Right cardiac atrium (tissue), 5 donors: Measurements from ENCODE around the gene CCDC33. TPM values are rescaled to one million over a fixed set of nuclear protein-coding genes. Genes with fewer than 3 reads are reported as not detected.

Experiments used
- ATAC-seq, 2 donors: fragments of 200-7000 bp; cut with Tn5 transposase; one replicate each; pipeline versions ENCODE4 v1.8.0 to v1.9.1; 2020; ENCODE audit warnings: moderate library complexity in 2 of 2, mild to moderate bottlenecking in 1 of 2
- DNase-seq, 3 donors: peaks; one replicate each; pipeline ENCODE4 v3.0.0-alpha.2; 2020
- H3K27ac ChIP-seq: one replicate; pipeline ENCODE4 v1.5.1; 2013; ENCODE audit warnings: mild to moderate bottlenecking, low read length, control low read depth, moderate library complexity
- H3K27me3 ChIP-seq: one replicate; pipeline ENCODE4 v1.6.1; 2013; ENCODE audit not compliant: control insufficient read depth, insufficient read depth
- H3K4me1 ChIP-seq: one replicate; pipeline ENCODE4 v1.6.1; 2013; ENCODE audit warnings: low read length; ENCODE audit not compliant: control insufficient read depth, insufficient read depth
- H3K4me3 ChIP-seq: one replicate; pipeline ENCODE4 v1.5.1; 2013; ENCODE audit warnings: low read length, control low read depth
- H3K9me3 ChIP-seq: one replicate; pipeline ENCODE4 v1.6.1; 2013; ENCODE audit warnings: low read length; ENCODE audit not compliant: control insufficient read depth
- WGBS: extraction: QIAGEN DNeasy Blood & Tissue Kit; methylation state at CpG from one replicate; pipeline ENCODE4 v1.1.7; 2013; 5-methylcytosine and 5-hydroxymethylcytosine counted together
- intact Hi-C, 4 donors: fragments of 100-400 bp; cut with DNase I; formaldehyde crosslinking; loops; one replicate each; pipeline versions ENCODE4 v1.11.0 to v1.14.0; 2022 to 2023
- polyA plus RNA-seq: library from polyadenylated mRNA; stranded (reverse); fragments of 200-250 nt; gene quantifications from one replicate; pipeline ENCODE4 v1.2.3, GENCODE V29; 2013
- total RNA-seq, 4 donors: library from RNA; stranded (reverse); fragmentation: NEBNext Ultra II Directional; extraction: Animal tissue kit (Norgen Biotek cat#: 25700); gene quantifications; one replicate each; pipeline ENCODE4 v1.2.1, GENCODE V29; 2021
- donor health status: healthy with polysubstance abuse.
- donor health status: DM: no; HTN: yes; CAD: no.
- donor health status: DM: no; HTN: no; CAD: no.
- donor health status: DM: no; HTN: yes; CAD: no; lungs with severe emphysema.
- donor health status: DM: yes; HTN: yes; CAD: no.

The CCDC33 gene
- total and polyA plus RNA-seq, 5 donors: 0.07 TPM; not detected in 4

GRCh38 chr15:74317820-74318375, 81.8 kb downstream of the CCDC33 start:
- no peaks in the 10 kb centered on the region for H3K27me3 ChIP-seq
- ATAC-seq (peak; percentile 77 to 81), DNase-seq (peak; percentile 92 to 95 (median 95))
- H3K4me3 ChIP-seq: no peak overlapping the region
- H3K27ac ChIP-seq: peak overlapping the region; percentile 82
- no peaks in the 10 kb centered on the region for H3K9me3 ChIP-seq
- H3K4me1 ChIP-seq: peaks cover 7% of the 10 kb centered on the region
- intact Hi-C loops: loop anchor here in 1 of 4 donors (10.0 kb wide), 1 partner anchor 353 kb away; no protein-coding TSS in a partner anchor
- WGBS: 34% methylated on average over 8 of the region's 8 CpGs

GRCh38 chr15:74318376-74319137, 82.4 kb downstream of the CCDC33 start:
- ATAC-seq (peak; percentile 2 to 57), DNase-seq (peak; percentile 61 to 75 (median 75))
- Histone ChIP-seq H3K4me3 (no peak overlapping the region), H3K27me3 (no peaks in the 10 kb centered on the region), H3K27ac (no peak overlapping the region), H3K4me1 (peaks cover 7% of the 10 kb centered on the region), H3K9me3 (no peaks in the 10 kb centered on the region)
- 81% methylated on average over 6 of the region's 6 CpGs for WGBS
- intact Hi-C loops: loop anchor here in 1 of 4 donors (10.0 kb wide), 1 partner anchor 354 kb away; no protein-coding TSS in a partner anchor

GRCh38 chr15:74319138-74319460, 83.0 kb downstream of the CCDC33 start:
- 84% methylated on average over 5 of the region's 5 CpGs for WGBS
- intact Hi-C loops: loop anchor here in 1 of 4 donors (10.0 kb wide), 1 partner anchor 354 kb away; no protein-coding TSS in a partner anchor
- Histone ChIP-seq H3K4me3 (no peak overlapping the region), H3K27ac (no peak overlapping the region), H3K4me1 (peaks cover 7% of the 10 kb centered on the region), H3K27me3 (no peaks in the 10 kb centered on the region), H3K9me3 (no peaks in the 10 kb centered on the region)
- DNase-seq (peak in 1 of 3 donors; percentile 33), ATAC-seq (no peak)

DNA sequence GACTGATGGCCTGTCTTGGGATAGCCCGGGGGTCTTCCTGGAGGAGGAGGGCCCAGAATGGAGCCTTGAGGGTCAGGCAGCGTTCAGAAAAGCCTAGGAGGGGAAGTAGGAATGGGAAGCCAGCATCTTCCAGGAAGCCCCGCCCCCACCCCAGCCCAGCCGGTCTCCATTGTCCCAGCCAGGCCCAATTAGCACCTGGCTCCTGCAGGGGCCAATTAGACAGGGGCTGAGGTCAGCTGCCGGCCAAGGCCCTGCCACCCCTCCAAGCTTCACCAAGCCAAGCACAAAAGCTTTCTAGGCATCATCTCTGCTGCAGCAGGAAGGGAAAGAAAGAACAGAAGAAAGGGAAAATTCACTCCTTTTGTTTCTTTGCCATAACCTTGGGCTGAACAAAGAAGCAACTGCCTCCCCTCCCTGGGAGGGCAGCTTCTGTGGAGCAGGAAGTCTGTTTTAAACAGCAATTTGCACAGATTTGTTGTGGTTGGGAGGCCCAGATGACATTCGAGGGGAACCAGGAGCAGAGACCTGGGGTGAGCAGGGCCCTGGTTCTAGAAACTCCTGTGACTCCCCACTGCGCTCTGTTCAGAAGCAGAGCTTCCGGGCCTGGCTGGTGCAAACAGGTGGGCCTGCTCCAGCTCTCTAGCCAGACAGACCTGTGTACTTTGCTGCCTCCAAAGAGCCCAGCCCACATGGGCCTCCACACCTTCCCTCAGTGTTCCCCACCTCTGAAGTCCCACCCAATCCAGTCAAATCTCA, 83.6 kb downstream of the CCDC33 start:
- no peak for ATAC-seq

DNA sequence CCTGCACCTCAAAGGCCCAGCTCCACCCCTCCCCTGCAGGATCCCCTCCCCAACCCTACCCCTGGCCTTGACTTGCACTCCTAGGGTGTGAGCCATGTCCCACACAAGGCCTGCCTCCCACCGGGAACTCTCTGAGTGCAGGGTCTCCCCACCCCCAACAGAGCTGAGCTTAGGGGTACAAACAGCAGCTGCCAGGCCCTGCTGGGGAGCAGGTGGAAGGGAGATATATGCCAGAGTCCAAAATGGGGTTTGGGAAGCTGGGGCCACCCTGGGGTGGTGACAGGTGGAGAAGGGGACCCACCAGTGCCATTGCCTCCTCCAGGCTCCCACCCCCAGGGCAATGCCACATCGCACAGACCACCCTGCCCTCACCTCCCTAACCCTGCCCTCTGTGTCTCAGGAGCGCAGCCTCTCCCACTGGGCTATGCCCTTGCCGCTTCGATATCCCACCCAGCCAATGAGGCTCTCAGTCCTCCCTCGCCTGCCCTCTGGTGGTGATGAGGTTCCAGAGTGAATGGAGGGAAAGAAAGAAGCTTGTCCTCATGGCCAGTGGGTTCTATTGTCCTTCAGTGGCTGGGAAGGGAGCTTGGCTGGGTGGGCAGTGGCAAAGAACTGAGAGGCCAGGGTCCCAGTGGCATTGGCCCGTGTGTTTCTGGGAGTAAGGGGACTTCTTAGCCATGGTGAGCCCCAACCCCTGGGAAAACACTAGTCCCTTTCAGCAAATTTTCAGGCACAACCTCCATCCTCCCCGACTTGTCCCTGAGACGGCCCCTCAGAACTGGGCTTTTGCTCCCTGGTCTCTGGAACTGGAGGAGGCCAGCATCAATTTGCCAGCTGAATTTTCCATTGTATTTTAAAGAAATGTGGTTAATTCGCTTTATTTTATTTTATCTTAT, 84.5 kb downstream of the CCDC33 start:
- 72% methylated on average over 10 of the region's 10 CpGs for WGBS
- no peaks in the 10 kb centered on the region for H3K9me3 ChIP-seq
- peaks cover 4% of the 10 kb centered on the region for H3K4me1 ChIP-seq
- intact Hi-C loops: loop anchor here in 3 of 4 donors (5.0 to 10.0 kb wide), 5 partner anchors 193 to 348 kb away; no protein-coding TSS in a partner anchor
- DNase-seq: peak; percentile 57 to 85 (median 76)
- H3K27me3 ChIP-seq: no peaks in the 10 kb centered on the region
- H3K27ac ChIP-seq: no peak overlapping the region
- H3K4me3 ChIP-seq: no peak overlapping the region
- peak in 1 of 2 donors; percentile 5 for ATAC-seq

More for the DNA sequence above, 83.6 kb downstream of the CCDC33 start:
- Histone ChIP-seq H3K4me3 (no peak overlapping the region), H3K9me3 (no peaks in the 10 kb centered on the region), H3K4me1 (peaks cover 7% of the 10 kb centered on the region), H3K27ac (no peak overlapping the region), H3K27me3 (no peaks in the 10 kb centered on the region)
- peak in 2 of 3 donors; percentile 26 to 76 for DNase-seq
- WGBS: 52% methylated on average over 8 of the region's 8 CpGs
- intact Hi-C loops: loop anchor here in 3 of 4 donors (5.0 to 10.0 kb wide), 6 partner anchors 192 to 355 kb away; no protein-coding TSS in a partner anchor

- Histone ChIP-seq H3K9me3 (no peaks in the 10 kb centered on the region), H3K27ac (no peak overlapping the region), H3K4me1 (peaks cover 4% of the 10 kb centered on the region), H3K4me3 (no peak overlapping the region), H3K27me3 (no peaks in the 10 kb centered on the region)
- intact Hi-C loops: loop anchor here in 3 of 4 donors (5.0 to 10.0 kb wide), 5 partner anchors 195 to 350 kb away; no protein-coding TSS in a partner anchor
- peak; percentile 53 to 66 for ATAC-seq
- WGBS: 25% methylated on average over 6 of the region's 6 CpGs
- peak; percentile 66 to 87 (median 86) for DNase-seq
Measured at GRCh38 chr15:74322558-74323180, 86.5 kb downstream of the CCDC33 start.

GRCh38 chr15:74324714-74325113, 88.6 kb downstream of the CCDC33 start:
- Histone ChIP-seq H3K4me1 (no peaks in the 10 kb centered on the region), H3K27ac (no peak overlapping the region), H3K9me3 (no peaks in the 10 kb centered on the region), H3K4me3 (no peak overlapping the region), H3K27me3 (no peaks in the 10 kb centered on the region)
- 62% methylated on average over 3 of the region's 3 CpGs for WGBS
- DNase-seq (no peak), ATAC-seq (no peak)
- intact Hi-C loops: loop anchor here in 3 of 4 donors (5.0 to 10.0 kb wide), 5 partner anchors 197 to 352 kb away; no protein-coding TSS in a partner anchor

DNA sequence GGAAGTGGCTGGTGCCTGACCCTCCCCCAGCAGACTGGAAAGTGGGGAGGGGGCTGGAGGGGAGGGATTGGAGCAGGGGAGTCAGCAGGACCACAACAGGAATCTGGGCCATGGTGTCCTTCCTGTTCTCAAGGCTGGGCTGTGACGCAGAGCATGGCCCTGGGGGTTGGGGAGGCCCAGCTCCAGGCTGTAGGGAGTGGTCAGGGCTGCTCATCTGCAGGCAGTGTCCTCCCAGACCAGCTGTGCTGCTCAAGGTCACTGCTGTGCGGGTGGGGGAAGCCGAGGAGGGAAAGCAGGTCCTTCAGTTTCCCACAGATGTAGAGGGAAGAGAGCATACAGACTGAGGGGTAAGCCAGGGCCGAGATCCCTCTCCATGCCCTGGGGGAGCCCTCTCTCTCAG, 90.6 kb downstream of the CCDC33 start:
- intact Hi-C loops: loop anchor here in 1 of 4 donors (10.0 kb wide), 2 partner anchors 272 to 352 kb away; no protein-coding TSS in a partner anchor
- no peak for ATAC-seq
- Histone ChIP-seq H3K9me3 (no peaks in the 10 kb centered on the region), H3K4me1 (no peaks in the 10 kb centered on the region), H3K27ac (no peak overlapping the region), H3K27me3 (no peaks in the 10 kb centered on the region), H3K4me3 (no peak overlapping the region)
- peak in 2 of 3 donors; percentile 25 to 63 for DNase-seq
- WGBS: 41% methylated on average over 4 of the region's 4 CpGs

DNA sequence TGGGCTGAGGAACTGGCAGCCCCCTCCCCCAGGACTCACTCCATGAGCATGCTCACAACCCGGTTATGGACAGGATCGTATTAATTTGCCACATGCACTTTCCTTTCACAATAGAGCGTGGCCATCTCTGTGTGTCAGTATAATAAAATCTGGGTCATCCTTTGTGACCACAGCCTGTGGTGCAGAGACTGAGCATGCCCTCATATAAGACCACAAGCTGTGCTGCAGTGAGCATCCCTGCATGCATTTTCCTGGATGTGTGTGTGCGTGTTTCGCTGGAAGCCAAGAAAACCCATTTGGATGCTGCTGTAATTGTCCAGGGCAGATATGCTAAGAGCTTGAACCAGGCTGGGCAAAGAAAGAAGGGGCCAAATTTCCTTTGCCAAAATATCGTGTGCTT, 91.6 kb downstream of the CCDC33 start:
- intact Hi-C loops: loop anchor here in 1 of 4 donors (10.0 kb wide), 2 partner anchors 273 to 353 kb away; no protein-coding TSS in a partner anchor
- WGBS: 84% methylated on average over 6 of the region's 6 CpGs
- H3K9me3 ChIP-seq: no peaks in the 10 kb centered on the region
- H3K4me3 ChIP-seq: no peak overlapping the region
- ATAC-seq: no peak
- no peaks in the 10 kb centered on the region for H3K4me1 ChIP-seq
- H3K27ac ChIP-seq: no peak overlapping the region
- peak in 2 of 3 donors; percentile 1 to 3 for DNase-seq
- no peaks in the 10 kb centered on the region for H3K27me3 ChIP-seq
